DOHH2 (cell line): ENCODE data around the gene PRDM16.

Source experiments
- EZH2phosphoT487 ChIP-seq: fragments of 200-600 bp; sonication (generic); IDR thresholded peaks from 2 replicates; pipeline ENCODE4 v1.6.1; 2017; ENCODE audit warnings: borderline replicate concordance, mild to moderate bottlenecking, antibody characterized with exemption, low read length, moderate library complexity, mixed read lengths
- TF ChIP-seq, protein P1 (sequence below): fragments of 200-600 bp; sonication (generic); IDR thresholded peaks from one replicate; pipeline ENCODE4 v1.5.1; 2014; ENCODE audit warnings: antibody characterized with exemption, mild to moderate bottlenecking, low read depth, low read length; ENCODE audit not compliant: poor library complexity, severe bottlenecking

- TF ChIP-seq, protein P1, sequence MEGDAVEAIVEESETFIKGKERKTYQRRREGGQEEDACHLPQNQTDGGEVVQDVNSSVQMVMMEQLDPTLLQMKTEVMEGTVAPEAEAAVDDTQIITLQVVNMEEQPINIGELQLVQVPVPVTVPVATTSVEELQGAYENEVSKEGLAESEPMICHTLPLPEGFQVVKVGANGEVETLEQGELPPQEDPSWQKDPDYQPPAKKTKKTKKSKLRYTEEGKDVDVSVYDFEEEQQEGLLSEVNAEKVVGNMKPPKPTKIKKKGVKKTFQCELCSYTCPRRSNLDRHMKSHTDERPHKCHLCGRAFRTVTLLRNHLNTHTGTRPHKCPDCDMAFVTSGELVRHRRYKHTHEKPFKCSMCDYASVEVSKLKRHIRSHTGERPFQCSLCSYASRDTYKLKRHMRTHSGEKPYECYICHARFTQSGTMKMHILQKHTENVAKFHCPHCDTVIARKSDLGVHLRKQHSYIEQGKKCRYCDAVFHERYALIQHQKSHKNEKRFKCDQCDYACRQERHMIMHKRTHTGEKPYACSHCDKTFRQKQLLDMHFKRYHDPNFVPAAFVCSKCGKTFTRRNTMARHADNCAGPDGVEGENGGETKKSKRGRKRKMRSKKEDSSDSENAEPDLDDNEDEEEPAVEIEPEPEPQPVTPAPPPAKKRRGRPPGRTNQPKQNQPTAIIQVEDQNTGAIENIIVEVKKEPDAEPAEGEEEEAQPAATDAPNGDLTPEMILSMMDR = no peak
- no peak for TF ChIP-seq EZH2phosphoT487
Measured at GRCh38 chr1:3439346-3440299, 370.6 kb downstream of the PRDM16 start.
